HCT116 (cell line): ENCODE data around the gene XDH.

Source experiments
- EZH2 ChIP-seq: fragments of 200-600 bp; sonication (generic); IDR thresholded peaks from 2 replicates; pipeline ENCODE4 v1.6.1; 2017; ENCODE audit warnings: antibody characterized with exemption, mixed run types
- JUND ChIP-seq: IDR thresholded peaks from 2 replicates; pipeline ENCODE4 v1.6.1; 2012
- MAX ChIP-seq: IDR thresholded peaks from 2 replicates; pipeline ENCODE4 v1.6.1; 2012
- POLR2A ChIP-seq: IDR thresholded peaks from 2 replicates; pipeline ENCODE4 v1.7.0; 2011; ENCODE audit warnings: borderline replicate concordance; ENCODE audit not compliant: insufficient read depth, insufficient read length; ENCODE audit errors: extremely low read depth
- POLR2AphosphoS5 ChIP-seq: IDR thresholded peaks from 2 replicates; pipeline ENCODE4 v1.6.1; 2011; ENCODE audit warnings: mild to moderate bottlenecking, low read depth, low read length, moderate library complexity
- REST ChIP-seq: IDR thresholded peaks from 2 replicates; pipeline ENCODE4 v1.6.1; 2012; ENCODE audit warnings: low read depth
- SIN3A ChIP-seq: IDR thresholded peaks from 2 replicates; pipeline ENCODE4 v1.6.1; 2012; ENCODE audit warnings: low read depth
- SRF ChIP-seq: IDR thresholded peaks from 2 replicates; pipeline ENCODE4 v1.6.1; 2012; ENCODE audit warnings: low read depth
- ZFX ChIP-seq: fragments of 450-650 bp; IDR thresholded peaks from 2 replicates; pipeline ENCODE4 v1.6.1; 2017
- TF ChIP-seq, protein P1 (sequence below), 3 experiments: fragments of 200-600 bp in 1 of 3; sonication (generic) in 1 of 3; IDR thresholded peaks in 2 of 3; conservative IDR thresholded peaks in 1 of 3; 2 replicates each; pipeline ENCODE4 v1.5.1; 2012 to 2017; ENCODE audit warnings: low read depth in 2 of 3, low read length in 2 of 3, antibody characterized with exemption in 1 of 3, borderline replicate concordance in 1 of 3, control low read depth in 1 of 3, mild to moderate bottlenecking in 1 of 3, mixed read lengths in 1 of 3, mixed run types in 1 of 3, moderate library complexity in 1 of 3; ENCODE audit not compliant: insufficient read depth in 1 of 3

GRCh38 chr2:31429040-31429439 lies 14.5 kb upstream of the XDH start:
- TF ChIP-seq, protein P1, sequence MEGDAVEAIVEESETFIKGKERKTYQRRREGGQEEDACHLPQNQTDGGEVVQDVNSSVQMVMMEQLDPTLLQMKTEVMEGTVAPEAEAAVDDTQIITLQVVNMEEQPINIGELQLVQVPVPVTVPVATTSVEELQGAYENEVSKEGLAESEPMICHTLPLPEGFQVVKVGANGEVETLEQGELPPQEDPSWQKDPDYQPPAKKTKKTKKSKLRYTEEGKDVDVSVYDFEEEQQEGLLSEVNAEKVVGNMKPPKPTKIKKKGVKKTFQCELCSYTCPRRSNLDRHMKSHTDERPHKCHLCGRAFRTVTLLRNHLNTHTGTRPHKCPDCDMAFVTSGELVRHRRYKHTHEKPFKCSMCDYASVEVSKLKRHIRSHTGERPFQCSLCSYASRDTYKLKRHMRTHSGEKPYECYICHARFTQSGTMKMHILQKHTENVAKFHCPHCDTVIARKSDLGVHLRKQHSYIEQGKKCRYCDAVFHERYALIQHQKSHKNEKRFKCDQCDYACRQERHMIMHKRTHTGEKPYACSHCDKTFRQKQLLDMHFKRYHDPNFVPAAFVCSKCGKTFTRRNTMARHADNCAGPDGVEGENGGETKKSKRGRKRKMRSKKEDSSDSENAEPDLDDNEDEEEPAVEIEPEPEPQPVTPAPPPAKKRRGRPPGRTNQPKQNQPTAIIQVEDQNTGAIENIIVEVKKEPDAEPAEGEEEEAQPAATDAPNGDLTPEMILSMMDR (IDR thresholded peaks at IDR 0.05 in 2 of 3, conservative IDR thresholded peaks at IDR 0.05 in 1 of 3; ENCODE audit: borderline replicate concordance in 1 of 3, insufficient read depth in 1 of 3, low read depth in 2 of 3, low read length in 2 of 3): no peak
- no peak for TF ChIP-seq EZH2
- TF ChIP-seq SIN3A: no peak
- TF ChIP-seq ZFX: no peak
- no peak for TF ChIP-seq SRF
- TF ChIP-seq JUND: no peak
- no peak for TF ChIP-seq REST
- no peak for TF ChIP-seq MAX
- no peak for TF ChIP-seq POLR2AphosphoS5
- no peak for TF ChIP-seq POLR2A
